ENCODE measurements around the gene ZC3H7B.

GRCh38 chr22:41366323-41367029 is 65.2 kb downstream of the ZC3H7B start:
- TF ChIP-seq SIN3A (IDR thresholded peaks at IDR 0.05; ENCODE audit: borderline replicate concordance, insufficient read depth, low read length) (no peak), POLR2AphosphoS5 (IDR thresholded peaks at IDR 0.05; ENCODE audit: low read depth, low read length) (no peak), TAF1 (IDR thresholded peaks at IDR 0.05; ENCODE audit: borderline replicate concordance, insufficient read depth, low read length) (no peak), REST (IDR thresholded peaks at IDR 0.05; ENCODE audit: insufficient read depth in 1 of 2, low read depth in 2 of 2, low read length in 2 of 2) (no peak), FOXP2 (optimal IDR thresholded peaks at IDR 0.05; ENCODE audit: borderline replicate concordance, extremely low read depth, extremely low read length, insufficient read depth) (no peak)

Data from PFSK-1 (cell line).